GM19438 (cell line): ENCODE results near the gene IL12RB2.

Source experiments
- ATAC-seq: cut with Tn5 transposase; IDR thresholded peaks from one replicate; pipeline ENCODE4 v1.9.1; 2021; ENCODE audit warnings: low read depth; ENCODE audit not compliant: unreplicated experiment

IL12RB2 gene

GRCh38 chr1:67347688-67348472 lies 40.2 kb downstream of the IL12RB2 start:
- no peak for ATAC-seq

GRCh38 chr1:67348586-67349252 lies 41.0 kb downstream of the IL12RB2 start:
- no peak for ATAC-seq

DNA sequence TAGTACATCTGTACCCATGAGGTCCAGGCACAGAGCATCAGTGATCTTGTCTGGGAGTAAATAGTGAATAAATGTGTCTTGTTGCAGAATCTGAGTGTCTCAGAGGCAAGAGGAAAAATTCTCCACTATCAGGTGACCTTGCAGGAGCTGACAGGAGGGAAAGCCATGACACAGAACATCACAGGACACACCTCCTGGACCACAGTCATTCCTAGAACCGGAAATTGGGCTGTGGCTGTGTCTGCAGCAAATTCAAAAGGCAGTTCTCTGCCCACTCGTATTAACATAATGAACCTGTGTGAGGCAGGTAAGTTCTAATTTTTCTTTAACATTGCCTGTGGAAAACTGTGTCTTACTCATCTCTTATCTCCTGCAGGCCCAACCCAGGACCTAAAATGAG lies 43.1 kb downstream of the IL12RB2 start:
- ATAC-seq, result peak; percentile 68

DNA sequence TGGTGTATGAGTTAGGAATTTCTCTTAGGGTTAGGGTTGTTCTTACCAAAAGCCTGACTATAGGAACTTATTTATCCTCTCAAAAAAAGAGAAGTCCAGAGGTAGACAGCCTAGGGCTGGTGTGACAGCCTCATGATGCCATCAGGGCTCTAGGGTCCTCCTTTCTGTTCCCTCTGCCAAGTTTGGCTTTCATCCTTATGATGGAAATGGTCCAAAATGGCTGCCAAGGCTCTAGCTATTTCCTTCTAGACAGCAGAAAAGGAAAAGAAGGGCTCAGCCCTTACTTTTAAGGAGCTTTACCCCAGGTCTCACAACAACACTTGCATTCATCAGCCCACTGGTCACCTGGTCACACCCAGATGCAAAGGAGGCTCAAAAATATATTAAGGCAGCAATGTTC lies 44.5 kb downstream of the IL12RB2 start:
- ATAC-seq, result no peak

GRCh38 chr1:67355745-67356424 lies 48.2 kb downstream of the IL12RB2 start:
- ATAC-seq, result no peak

GRCh38 chr1:67359592-67359991 lies 51.9 kb downstream of the IL12RB2 start:
- no peak for ATAC-seq

DNA sequence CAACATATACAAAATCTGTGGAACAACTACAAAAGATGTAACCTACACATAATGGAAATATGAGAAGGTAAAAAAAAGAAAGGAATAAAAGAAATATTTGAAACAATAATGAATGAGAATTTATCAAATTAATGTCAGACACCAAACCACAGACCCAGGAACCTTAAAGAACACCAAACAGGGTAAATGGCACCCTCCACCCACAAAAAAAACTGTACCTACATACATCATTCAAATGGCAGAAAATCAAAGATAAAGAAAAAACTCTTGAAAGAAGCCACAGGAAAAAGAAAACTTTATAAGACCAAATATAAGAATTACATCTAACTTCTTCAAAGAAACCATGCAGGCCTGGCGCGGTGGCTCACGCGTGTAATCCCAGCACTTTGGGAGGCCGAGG lies 54.0 kb downstream of the IL12RB2 start:
- ATAC-seq, result no peak

- no peak for ATAC-seq
These were observed 59.8 kb downstream of the IL12RB2 start for GRCh38 chr1:67367370-67368045.

DNA sequence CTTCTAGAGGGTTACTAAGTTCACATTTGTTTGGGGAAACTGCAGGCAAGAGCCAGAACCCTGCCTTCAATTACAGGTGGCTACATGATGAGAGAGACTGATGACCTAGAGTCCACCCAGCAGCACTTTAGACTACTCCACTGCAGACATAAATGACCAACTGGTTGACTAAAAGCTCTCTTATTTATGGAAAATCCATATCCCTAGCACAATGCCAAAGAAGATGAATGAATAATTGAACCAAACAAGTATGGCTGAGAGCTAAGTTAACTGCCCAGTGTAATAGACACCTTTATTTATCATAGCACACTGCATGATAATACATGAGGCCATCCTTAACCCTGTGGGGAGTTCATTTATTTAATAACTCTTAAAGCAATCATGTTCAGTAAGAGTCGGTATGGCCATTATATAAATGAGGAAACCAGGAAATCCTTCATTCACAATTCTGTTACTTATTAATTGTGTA lies 60.4 kb downstream of the IL12RB2 start:
- ATAC-seq, result no peak

- no peak for ATAC-seq
These were observed 63.4 kb downstream of the IL12RB2 start for GRCh38 chr1:67371043-67371442.

DNA sequence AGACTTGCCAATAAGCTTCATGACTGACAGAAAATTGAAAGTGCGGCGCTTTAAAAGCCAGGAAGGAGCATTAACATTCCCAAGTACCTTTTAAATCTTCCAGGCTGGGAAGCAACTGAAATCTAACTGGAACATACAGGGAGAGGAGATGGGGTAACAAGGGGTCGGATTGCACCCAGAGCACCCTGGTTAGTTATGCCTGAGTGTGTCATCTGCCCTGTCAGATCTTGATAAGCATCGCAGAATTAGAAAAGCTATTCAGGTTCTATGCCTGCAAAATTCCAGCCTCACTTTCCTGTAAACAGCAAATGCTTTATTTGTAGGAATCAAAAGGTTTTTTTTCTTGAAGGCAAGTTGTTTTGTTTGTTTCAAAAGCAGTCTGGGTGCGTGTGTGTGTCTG lies 64.0 kb downstream of the IL12RB2 start:
- ATAC-seq, result no peak

GRCh38 chr1:67372136-67372535 lies 64.5 kb downstream of the IL12RB2 start:
- no peak for ATAC-seq

DNA sequence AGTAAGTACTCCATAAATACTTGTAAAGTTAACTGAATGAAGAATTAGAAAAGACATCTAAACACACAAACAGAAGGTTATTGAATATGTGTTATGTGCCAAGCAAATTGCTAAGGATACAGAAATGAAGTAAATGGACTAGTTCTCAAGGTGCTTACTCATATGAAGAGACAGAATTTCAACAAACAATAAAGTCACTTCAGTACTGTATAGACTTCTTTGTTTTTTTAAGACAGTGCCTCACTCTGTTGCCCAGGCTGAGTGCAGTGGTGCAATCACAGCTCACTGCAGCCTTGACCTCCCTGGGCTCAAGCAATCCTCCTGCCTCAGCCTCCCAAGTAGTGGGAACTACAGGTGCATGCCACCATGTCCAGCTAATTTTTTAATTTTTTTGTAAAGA lies 65.2 kb downstream of the IL12RB2 start:
- ATAC-seq, result no peak

GRCh38 chr1:67376381-67376780 lies 68.7 kb downstream of the IL12RB2 start:
- no peak for ATAC-seq

GRCh38 chr1:67377253-67377652 lies 69.6 kb downstream of the IL12RB2 start:
- ATAC-seq, result no peak

DNA sequence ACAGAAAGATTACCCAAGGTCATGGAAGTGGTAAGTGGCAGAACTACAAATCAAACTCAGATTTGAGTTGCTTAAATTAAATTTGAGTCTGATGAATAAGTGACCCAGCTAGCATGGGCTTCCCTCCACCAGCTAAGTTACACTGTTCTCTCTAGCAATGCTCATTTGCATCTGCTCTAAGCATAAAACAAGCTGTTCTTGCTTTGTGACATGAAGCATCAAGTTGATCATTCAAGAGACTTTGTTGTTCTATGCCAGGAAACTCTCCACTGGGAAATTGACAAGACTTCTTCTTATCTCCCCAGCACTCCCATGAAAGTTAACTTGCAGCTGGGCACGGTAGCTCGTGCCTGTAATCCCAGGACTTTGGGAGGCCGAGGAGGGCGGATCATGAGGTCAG lies 73.5 kb downstream of the IL12RB2 start:
- no peak for ATAC-seq

- ATAC-seq, result no peak
These were observed 74.6 kb downstream of the IL12RB2 start for GRCh38 chr1:67382292-67382691.

GRCh38 chr1:67383999-67384638 lies 76.4 kb downstream of the IL12RB2 start:
- no peak for ATAC-seq

GRCh38 chr1:67390041-67390887 lies 82.6 kb downstream of the IL12RB2 start:
- ATAC-seq, result no peak

DNA sequence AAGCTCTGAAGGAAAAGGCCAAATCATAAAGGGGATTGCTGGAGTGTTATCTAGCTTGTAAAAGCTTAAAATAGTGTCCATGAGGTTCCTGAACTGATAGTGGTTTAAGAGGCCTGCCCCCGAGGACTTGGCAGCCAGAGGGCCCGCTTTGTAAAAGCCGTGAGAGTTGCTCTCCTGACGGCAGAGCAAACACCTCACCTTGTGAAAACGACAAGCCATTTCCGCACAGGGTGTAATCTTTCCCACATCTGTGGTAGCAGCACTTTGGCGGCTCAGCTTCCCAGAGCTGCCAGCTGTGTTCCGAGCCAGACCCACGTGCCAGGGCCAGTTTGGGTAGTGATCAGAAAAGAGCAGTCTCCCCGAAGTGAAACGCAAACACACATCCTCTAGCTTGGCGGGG lies 85.6 kb downstream of the IL12RB2 start:
- no peak for ATAC-seq
